HEK293 (cell line): ENCODE results near the gene GDPD5.
A peak's percentile ranks its signal among the peaks of the same experiment; 100 is the strongest.

Experiments
- CTCF ChIA-PET: fragments of 350-600 bp; formaldehyde crosslinking; extraction: SDS; loops from one replicate; lab custom pipeline; 2021; ENCODE audit warnings: antibody characterized with exemption; lab: Yijun Ruan, JAX
- POLR2A ChIA-PET: fragments of 300-600 bp; formaldehyde crosslinking; extraction: SDS; loops from one replicate; lab custom pipeline; 2020; ENCODE audit warnings: antibody characterized with exemption, inconsistent platforms; lab: Yijun Ruan, JAX
- H3K27ac ChIP-seq: fragments of 200-500 bp; sonication (Bioruptor generic); 2 replicates; pipeline ENCODE4 v1.5.1; 2014; ENCODE audit warnings: low read depth, low read length, control low read depth, inconsistent platforms; ENCODE audit errors: extremely low read depth
- H3K36me3 ChIP-seq, 2 experiments: fragments of 200-500 bp in 1 of 2; sonication (Bioruptor generic) in 1 of 2; 1 replicate in 1 of 2; 2 replicates in 1 of 2; pipeline ENCODE4 v1.5.1; 2014 to 2017; ENCODE audit warnings: inconsistent platforms in 2 of 2, low read length in 2 of 2; ENCODE audit not compliant: control insufficient read depth in 2 of 2, insufficient read depth in 1 of 2
- H3K4me1 ChIP-seq: fragments of 200-500 bp; sonication (Bioruptor generic); 2 replicates; pipeline ENCODE4 v1.5.1; 2014; ENCODE audit warnings: mild to moderate bottlenecking, low read length, inconsistent platforms; ENCODE audit not compliant: control insufficient read depth, insufficient read depth
- H3K4me3 ChIP-seq: 2 replicates; pipeline ENCODE4 v1.5.1; 2011; ENCODE audit warnings: low read depth, mild to moderate bottlenecking, control low read depth, low read length, moderate library complexity
- H3K9me3 ChIP-seq: fragments of 200-500 bp; sonication (Bioruptor generic); 2 replicates; pipeline ENCODE4 v1.5.1; 2014; ENCODE audit warnings: low read depth, low read length, inconsistent platforms; ENCODE audit not compliant: control insufficient read depth, insufficient read depth
- EGR2 ChIP-seq: fragments of 450-650 bp; formaldehyde crosslinking; IDR thresholded peaks from 2 replicates; pipeline ENCODE4 v1.5.1; 2016; ENCODE audit warnings: low read depth, missing biosample characterization, missing genetic modification characterization
- KLF10 ChIP-seq: fragments of 450-650 bp; IDR thresholded peaks from 2 replicates; pipeline ENCODE4 v1.5.1; 2018; ENCODE audit warnings: missing biosample characterization, mild to moderate bottlenecking, missing genetic modification characterization
- KLF8 ChIP-seq: fragments of 450-650 bp; formaldehyde crosslinking; IDR thresholded peaks from 2 replicates; pipeline ENCODE4 v1.5.1; 2016; ENCODE audit warnings: missing biosample characterization, missing genetic modification characterization
- KLF9 ChIP-seq: fragments of 450-650 bp; formaldehyde crosslinking; IDR thresholded peaks from 2 replicates; pipeline ENCODE4 v1.5.1; 2016; ENCODE audit warnings: missing biosample characterization, missing genetic modification characterization, low read depth
- OVOL3 ChIP-seq: fragments of 450-650 bp; formaldehyde crosslinking; IDR thresholded peaks from 2 replicates; pipeline ENCODE4 v1.5.1; 2016; ENCODE audit warnings: missing biosample characterization, missing genetic modification characterization
- PATZ1 ChIP-seq: fragments of 450-650 bp; formaldehyde crosslinking; IDR thresholded peaks from 2 replicates; pipeline ENCODE4 v1.5.1; 2016; ENCODE audit warnings: missing biosample characterization, missing genetic modification characterization
- PRDM1 ChIP-seq: fragments of 450-650 bp; formaldehyde crosslinking; IDR thresholded peaks from 2 replicates; pipeline ENCODE4; 2016; ENCODE audit warnings: missing biosample characterization, missing genetic modification characterization
- YY2 ChIP-seq: fragments of 450-650 bp; formaldehyde crosslinking; IDR thresholded peaks from 2 replicates; pipeline ENCODE4 v1.5.1; 2016; ENCODE audit warnings: missing biosample characterization, missing genetic modification characterization
- ZBTB26 ChIP-seq: fragments of 450-650 bp; formaldehyde crosslinking; optimal IDR thresholded peaks from 2 replicates; pipeline ENCODE3; 2016; ENCODE audit warnings: missing biosample characterization, mild to moderate bottlenecking, missing genetic modification characterization
- ZBTB48 ChIP-seq: fragments of 450-650 bp; formaldehyde crosslinking; IDR thresholded peaks from 2 replicates; pipeline ENCODE4 v1.5.1; 2016; ENCODE audit warnings: missing biosample characterization, missing genetic modification characterization
- ZNF10 ChIP-seq: fragments of 450-650 bp; formaldehyde crosslinking; IDR thresholded peaks from 2 replicates; pipeline ENCODE4 v1.5.1; 2017; ENCODE audit warnings: missing biosample characterization, missing genetic modification characterization
- ZNF169 ChIP-seq: fragments of 450-650 bp; formaldehyde crosslinking; IDR thresholded peaks from 2 replicates; pipeline ENCODE4 v1.5.1; 2016; ENCODE audit warnings: missing biosample characterization, missing genetic modification characterization
- ZNF202 ChIP-seq: fragments of 450-650 bp; formaldehyde crosslinking; IDR thresholded peaks from 2 replicates; pipeline ENCODE4 v1.5.1; 2016; ENCODE audit warnings: missing biosample characterization, missing genetic modification characterization, borderline replicate concordance
- ZNF223 ChIP-seq: fragments of 450-650 bp; formaldehyde crosslinking; IDR thresholded peaks from 2 replicates; pipeline ENCODE4 v1.5.1; 2016; ENCODE audit warnings: missing biosample characterization, missing genetic modification characterization
- ZNF23 ChIP-seq: fragments of 450-650 bp; formaldehyde crosslinking; IDR thresholded peaks from 2 replicates; pipeline ENCODE4 v1.5.1; 2016; ENCODE audit warnings: missing biosample characterization, missing genetic modification characterization, borderline replicate concordance
- ZNF335 ChIP-seq: fragments of 450-650 bp; formaldehyde crosslinking; conservative IDR thresholded peaks from 2 replicates; pipeline ENCODE4 v1.5.1; 2016; ENCODE audit warnings: missing biosample characterization, missing genetic modification characterization
- ZNF394 ChIP-seq: fragments of 450-650 bp; formaldehyde crosslinking; IDR thresholded peaks from 2 replicates; pipeline ENCODE4 v1.5.1; 2016; ENCODE audit warnings: missing biosample characterization, missing genetic modification characterization, mild to moderate bottlenecking, moderate library complexity, borderline replicate concordance
- ZNF449 ChIP-seq: fragments of 450-650 bp; formaldehyde crosslinking; IDR thresholded peaks from 2 replicates; pipeline ENCODE4 v1.5.1; 2017; ENCODE audit warnings: missing biosample characterization, mild to moderate bottlenecking, missing genetic modification characterization, moderate library complexity
- ZNF473 ChIP-seq: fragments of 450-650 bp; formaldehyde crosslinking; IDR thresholded peaks from 2 replicates; pipeline ENCODE4 v1.5.1; 2017; ENCODE audit warnings: missing biosample characterization, missing genetic modification characterization
- ZNF514 ChIP-seq: fragments of 450-650 bp; formaldehyde crosslinking; IDR thresholded peaks from 2 replicates; pipeline ENCODE4 v1.5.1; 2016; ENCODE audit warnings: missing biosample characterization, missing genetic modification characterization
- ZNF521 ChIP-seq: fragments of 450-650 bp; formaldehyde crosslinking; IDR thresholded peaks from 2 replicates; pipeline ENCODE4 v1.5.1; 2017; ENCODE audit warnings: missing biosample characterization, mild to moderate bottlenecking, missing genetic modification characterization
- ZNF555 ChIP-seq: fragments of 450-650 bp; formaldehyde crosslinking; conservative IDR thresholded peaks from 2 replicates; pipeline ENCODE4 v1.5.1; 2017; ENCODE audit warnings: missing biosample characterization, mild to moderate bottlenecking, missing genetic modification characterization, inconsistent platforms
- ZNF596 ChIP-seq: fragments of 450-650 bp; IDR thresholded peaks from 2 replicates; pipeline ENCODE4 v1.5.0; 2018; ENCODE audit warnings: missing biosample characterization, mild to moderate bottlenecking, missing genetic modification characterization, moderate library complexity
- ZNF658 ChIP-seq: fragments of 450-650 bp; formaldehyde crosslinking; IDR thresholded peaks from 2 replicates; pipeline ENCODE4; 2016; ENCODE audit warnings: missing biosample characterization, missing genetic modification characterization
- ZNF670 ChIP-seq: fragments of 450-650 bp; formaldehyde crosslinking; IDR thresholded peaks from 2 replicates; pipeline ENCODE4 v1.5.1; 2016; ENCODE audit warnings: missing biosample characterization, missing genetic modification characterization, low read depth
- ZNF747 ChIP-seq: fragments of 450-650 bp; formaldehyde crosslinking; IDR thresholded peaks from 2 replicates; pipeline ENCODE4 v1.5.1; 2016; ENCODE audit warnings: missing biosample characterization, missing genetic modification characterization
- ZNF768 ChIP-seq: fragments of 450-650 bp; formaldehyde crosslinking; IDR thresholded peaks from 2 replicates; pipeline ENCODE4 v1.5.1; 2018; ENCODE audit warnings: missing biosample characterization, mild to moderate bottlenecking, missing genetic modification characterization
- ZNF830 ChIP-seq: fragments of 450-650 bp; IDR thresholded peaks from 2 replicates; pipeline ENCODE4 v1.5.0; 2018; ENCODE audit warnings: missing biosample characterization, missing genetic modification characterization, low read depth, mild to moderate bottlenecking, moderate library complexity
- ZSCAN23 ChIP-seq: fragments of 450-650 bp; formaldehyde crosslinking; IDR thresholded peaks from 2 replicates; pipeline ENCODE4 v1.5.1; 2016; ENCODE audit warnings: missing biosample characterization, missing genetic modification characterization

The GDPD5 gene

GRCh38 chr11:75563501-75563977 is 37.8 kb upstream of the GDPD5 start:
- H3K27ac ChIP-seq = peak overlapping the region; percentile 83; the same call in 1 of the 2 replicates
- peaks cover 0 to 44% of the 10 kb centered on the region in 2 experiments; a peak in 2 of 3 replicates for H3K36me3 ChIP-seq
- TF ChIP-seq ZNF335 (tag by site-specific recombination) (0 out of 2 replicates have a peak, but pooled peaks have one; percentile 4), ZNF670 (tag by site-specific recombination) (no peak)
- ChIA-PET POLR2A (interaction anchor here (0.9 to 2.5 kb wide), 3 partner anchors 10 to 20 kb away, joined by 3 to 23 read pairs (median 4); no protein-coding TSS in a partner anchor), CTCF (interaction anchor here (0.7 to 0.8 kb wide), 2 partner anchors 16 to 89 kb away, joined by 3 read pairs; no protein-coding TSS in a partner anchor)
- peak overlapping the region; percentile 82 for H3K4me3 ChIP-seq
- H3K4me1 ChIP-seq = no peaks in the 10 kb centered on the region
- no peaks in the 10 kb centered on the region for H3K9me3 ChIP-seq

- Histone ChIP-seq H3K4me1 (no peaks in the 10 kb centered on the region), H3K4me3 (peak overlapping the region; percentile 82), H3K27ac (peak overlapping the region; percentile 83; the same call in 1 of the 2 replicates), H3K9me3 (no peaks in the 10 kb centered on the region), H3K36me3 (peaks cover 0 to 38% of the 10 kb centered on the region in 2 experiments; a peak in 2 of 3 replicates)
- ChIA-PET POLR2A (interaction anchor here (0.7 to 2.5 kb wide), 5 partner anchors 8 to 138 kb away, joined by 4 to 23 read pairs (median 12); no protein-coding TSS in a partner anchor), CTCF (interaction anchor here (0.6 to 3.6 kb wide), 4 partner anchors 12 to 69 kb away, joined by 3 to 16 read pairs (median 5); no protein-coding TSS in a partner anchor)
- TF ChIP-seq EGR2 (tag by site-specific recombination) (no peak), PATZ1 (peak; percentile 36; the same call in 1 of the 2 replicates), KLF9 (0 out of 2 replicates have a peak, but pooled peaks have one; percentile 27), ZNF747 (tag by site-specific recombination) (no peak), ZNF202 (tag by site-specific recombination) (no peak), ZNF473 (tag by site-specific recombination) (no peak), PRDM1 (tag by site-specific recombination) (0 out of 2 replicates have a peak, but pooled peaks have one; percentile 21), ZSCAN23 (tag by site-specific recombination) (no peak), ZNF555 (tag by site-specific recombination) (no peak), ZNF768 (tag by site-specific recombination) (no peak), ZNF658 (tag by site-specific recombination) (no peak), KLF10 (tag by site-specific recombination) (no peak), ZNF521 (no peak), ZBTB26 (tag by site-specific recombination) (no peak), ZBTB48 (tag by site-specific recombination) (no peak), ZNF23 (tag by site-specific recombination) (no peak), ZNF449 (tag by site-specific recombination) (no peak), ZNF596 (no peak), KLF8 (tag by site-specific recombination) (no peak), ZNF335 (tag by site-specific recombination) (peak; percentile 84), ZNF830 (tag by site-specific recombination) (no peak), ZNF10 (tag by site-specific recombination) (no peak), ZNF394 (no peak), ZNF223 (no peak), YY2 (tag by site-specific recombination) (no peak), ZNF514 (tag by site-specific recombination) (no peak), ZNF169 (tag by site-specific recombination) (no peak), OVOL3 (no peak)
Observed at GRCh38 chr11:75562836-75563484, 37.2 kb upstream of the GDPD5 start.
